HG03280 (cell line): Measurements from ENCODE around the gene CAMKK2.
"Not testable (repeated sequence)": the region's sequence is repeated elsewhere in the genome, so short reads cannot be mapped to it uniquely, and the experiment has no call there.

ENCODE experiments used
- ATAC-seq: cut with Tn5 transposase; IDR thresholded peaks from one replicate; pipeline ENCODE4 v1.9.1; 2021; ENCODE audit warnings: mild to moderate bottlenecking, moderate library complexity; ENCODE audit not compliant: unreplicated experiment

The CAMKK2 gene

GRCh38 chr12:121227294-121227693 is 69.2 kb downstream of the CAMKK2 start:
- peak; percentile 67 for ATAC-seq

GRCh38 chr12:121226871-121227270 is 69.6 kb downstream of the CAMKK2 start:
- peak; percentile 15 for ATAC-seq

GRCh38 chr12:121226399-121226798 is 70.1 kb downstream of the CAMKK2 start:
- ATAC-seq: no peak

- ATAC-seq: no peak
These were observed 71.9 kb downstream of the CAMKK2 start for GRCh38 chr12:121224591-121224990.

- peak; percentile 28 for ATAC-seq
These were observed 72.9 kb downstream of the CAMKK2 start for GRCh38 chr12:121223292-121224285.

GRCh38 chr12:121222847-121223246 is 73.7 kb downstream of the CAMKK2 start:
- ATAC-seq: no peak

- no peak for ATAC-seq
These were observed 77.0 kb downstream of the CAMKK2 start for GRCh38 chr12:121219353-121219986.

- no peak for ATAC-seq
These were observed 77.7 kb downstream of the CAMKK2 start for GRCh38 chr12:121218588-121219352.

GRCh38 chr12:121217761-121218160 is 78.7 kb downstream of the CAMKK2 start:
- ATAC-seq: no peak

- no peak for ATAC-seq
These were observed 79.4 kb downstream of the CAMKK2 start for GRCh38 chr12:121217063-121217462.

- ATAC-seq: no peak
These were observed 80.4 kb downstream of the CAMKK2 start for GRCh38 chr12:121216102-121216501.

- ATAC-seq: no peak
These were observed 81.4 kb downstream of the CAMKK2 start for GRCh38 chr12:121214855-121215745.

- no peak for ATAC-seq
These were observed 82.2 kb downstream of the CAMKK2 start for GRCh38 chr12:121214166-121214777.

GRCh38 chr12:121212875-121213274 is 83.6 kb downstream of the CAMKK2 start:
- no peak for ATAC-seq

GRCh38 chr12:121209624-121210572 is 86.6 kb downstream of the CAMKK2 start, which contains the start of gene P2RX4:
TSS of gene P2RX4 (plus strand) at chr12:121210129. CDS start at chr12:121210165, 36 bp downstream.
- peak; percentile 83 for ATAC-seq

GRCh38 chr12:121209221-121209620 is 87.3 kb downstream of the CAMKK2 start:
- no peak for ATAC-seq

- ATAC-seq: not testable (repeated sequence)
These were observed 87.9 kb downstream of the CAMKK2 start for GRCh38 chr12:121208571-121208970.

- ATAC-seq: no peak
These were observed 91.0 kb downstream of the CAMKK2 start for GRCh38 chr12:121205491-121205890.

GRCh38 chr12:121203482-121203881 is 93.0 kb downstream of the CAMKK2 start:
- ATAC-seq: no peak
